Measurements from ENCODE around the gene CLDN7. TPM values are rescaled to one million over a fixed set of nuclear protein-coding genes. Genes with fewer than 3 reads are reported as not detected.

The CLDN7 gene
- total RNA-seq, 1 experiment from 2014 or later: 177 TPM

DNA sequence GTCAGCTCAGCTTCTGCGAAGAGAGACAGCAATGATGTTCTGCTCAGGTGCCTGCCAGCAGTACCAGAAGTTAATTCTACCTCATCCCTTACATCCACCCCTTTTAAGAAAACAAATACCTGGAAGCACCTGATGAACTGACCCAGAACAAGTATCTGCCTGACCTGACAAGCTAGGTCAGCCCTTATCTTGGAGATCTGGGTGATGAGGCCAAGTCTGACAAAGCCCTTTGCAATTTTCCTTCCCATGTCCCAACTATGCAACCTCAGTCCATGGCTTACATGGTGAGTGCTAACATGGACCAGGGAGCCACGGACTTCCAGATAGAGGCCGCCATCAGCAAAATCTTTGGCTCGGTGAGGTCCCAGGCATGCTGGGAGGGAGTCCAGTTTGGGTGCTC lies 38.9 kb downstream of the CLDN7 start:
- Mint-ChIP-seq H3K36me3 (ENCODE audit: insufficient read depth in 1 of 3, low read depth in 3 of 3) (peaks cover 25 to 72% (median 62%) of the 10 kb centered on the region in 3 experiments; a peak in 6 of 7 replicates), H3K27ac (no peak overlapping the region), H3K4me1 (peaks cover 26 to 30% of the 10 kb centered on the region in 2 experiments), H3K4me3 (peak overlapping the region in 1 of 2 experiments; percentile 47; a peak in 1 of 5 replicates), H3K27me3 (ENCODE audit: low read depth) (peaks cover 1% of the 10 kb centered on the region; the same call in 1 of the 2 replicates), H3K9me3 (no peaks in the 10 kb centered on the region; a peak in 1 of 5 replicates)
- DNase-seq: no peak
- Histone ChIP-seq H3K4me2 (ENCODE audit: insufficient read depth, insufficient read length, low read length) (no peak overlapping the region), H3K18ac (ENCODE audit: insufficient read length, low read depth, low read length) (no peak overlapping the region), H3K23ac (ENCODE audit: insufficient read length, low read depth, low read length) (no peak overlapping the region), H2BK120ac (ENCODE audit: low read depth, low read length, poor library complexity, severe bottlenecking) (no peak overlapping the region), H2BK20ac (ENCODE audit: low read depth, low read length, poor library complexity, severe bottlenecking) (no peak overlapping the region), H3K27ac (ENCODE audit: insufficient read length, low read depth, low read length) (no peak overlapping the region), H2BK15ac (ENCODE audit: low read depth, low read length) (no peak overlapping the region), H2AFZ (ENCODE audit: low read length) (no peak overlapping the region), H3K79me1 (ENCODE audit: insufficient read depth, low read depth, low read length, poor library complexity, severe bottlenecking) (no peaks in the 10 kb centered on the region), H4K8ac (replicated peaks; ENCODE audit: insufficient read length, low read depth, low read length) (no peak overlapping the region), H4K20me1 (ENCODE audit: control insufficient read depth, insufficient read depth, insufficient read length) (no peaks in the 10 kb centered on the region), H3K9ac (ENCODE audit: extremely low read depth, insufficient read length, low read length) (no peak overlapping the region), H4K5ac (ENCODE audit: insufficient read length, low read depth, low read length) (no peak overlapping the region), H3K4me1 (ENCODE audit: insufficient read depth, low read length) (no peaks in the 10 kb centered on the region), H2AK5ac (ENCODE audit: insufficient read length, low read length) (no peak overlapping the region), H3K56ac (ENCODE audit: insufficient read length, low read depth, low read length) (no peak overlapping the region), H3K9me3 (ENCODE audit: control insufficient read depth, low read depth, low read length) (no peaks in the 10 kb centered on the region), H3T11ph (ENCODE audit: low read length) (no peak overlapping the region), H2BK12ac (ENCODE audit: insufficient read length, low read depth, low read length) (no peak overlapping the region), H3K14ac (ENCODE audit: insufficient read depth, low read length) (no peak overlapping the region), H4K91ac (ENCODE audit: insufficient read length, low read depth, low read length) (no peak overlapping the region), H3K27me3 (ENCODE audit: insufficient read depth, low read length) (no peaks in the 10 kb centered on the region), H2BK5ac (ENCODE audit: insufficient read length, low read length) (no peak overlapping the region), H3K79me2 (ENCODE audit: insufficient read depth, low read length) (no peaks in the 10 kb centered on the region), H3K23me2 (ENCODE audit: insufficient read length, low read depth, low read length, poor library complexity, severe bottlenecking) (peaks cover 5% of the 10 kb centered on the region), H3K4ac (ENCODE audit: low read depth, low read length) (no peak overlapping the region)
- TF ChIP-seq, protein P1, sequence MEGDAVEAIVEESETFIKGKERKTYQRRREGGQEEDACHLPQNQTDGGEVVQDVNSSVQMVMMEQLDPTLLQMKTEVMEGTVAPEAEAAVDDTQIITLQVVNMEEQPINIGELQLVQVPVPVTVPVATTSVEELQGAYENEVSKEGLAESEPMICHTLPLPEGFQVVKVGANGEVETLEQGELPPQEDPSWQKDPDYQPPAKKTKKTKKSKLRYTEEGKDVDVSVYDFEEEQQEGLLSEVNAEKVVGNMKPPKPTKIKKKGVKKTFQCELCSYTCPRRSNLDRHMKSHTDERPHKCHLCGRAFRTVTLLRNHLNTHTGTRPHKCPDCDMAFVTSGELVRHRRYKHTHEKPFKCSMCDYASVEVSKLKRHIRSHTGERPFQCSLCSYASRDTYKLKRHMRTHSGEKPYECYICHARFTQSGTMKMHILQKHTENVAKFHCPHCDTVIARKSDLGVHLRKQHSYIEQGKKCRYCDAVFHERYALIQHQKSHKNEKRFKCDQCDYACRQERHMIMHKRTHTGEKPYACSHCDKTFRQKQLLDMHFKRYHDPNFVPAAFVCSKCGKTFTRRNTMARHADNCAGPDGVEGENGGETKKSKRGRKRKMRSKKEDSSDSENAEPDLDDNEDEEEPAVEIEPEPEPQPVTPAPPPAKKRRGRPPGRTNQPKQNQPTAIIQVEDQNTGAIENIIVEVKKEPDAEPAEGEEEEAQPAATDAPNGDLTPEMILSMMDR (conservative IDR thresholded peaks at IDR 0.05): no peak
- WGBS (ENCODE audit: extremely low coverage, insufficient read length, low lambda C conversion rate): no CpG with 5 or more reads among the region's 4 CpGs

All from H9 (cell line).